PC-3 (cell line): ENCODE results near the gene RORB.

Source experiments
- EZH2 ChIP-seq: fragments of 300-600 bp; sonication (generic); IDR thresholded peaks from one replicate; pipeline ENCODE4 v1.6.1; 2017; ENCODE audit warnings: antibody characterized with exemption, mild to moderate bottlenecking, low read length; ENCODE audit not compliant: unreplicated experiment
- TF ChIP-seq, protein P1 (sequence below): fragments of 300-600 bp; sonication (generic); conservative IDR thresholded peaks from 2 replicates; pipeline ENCODE4 v1.5.1; 2017; ENCODE audit warnings: antibody characterized with exemption, low read depth, mild to moderate bottlenecking, low read length

DNA sequence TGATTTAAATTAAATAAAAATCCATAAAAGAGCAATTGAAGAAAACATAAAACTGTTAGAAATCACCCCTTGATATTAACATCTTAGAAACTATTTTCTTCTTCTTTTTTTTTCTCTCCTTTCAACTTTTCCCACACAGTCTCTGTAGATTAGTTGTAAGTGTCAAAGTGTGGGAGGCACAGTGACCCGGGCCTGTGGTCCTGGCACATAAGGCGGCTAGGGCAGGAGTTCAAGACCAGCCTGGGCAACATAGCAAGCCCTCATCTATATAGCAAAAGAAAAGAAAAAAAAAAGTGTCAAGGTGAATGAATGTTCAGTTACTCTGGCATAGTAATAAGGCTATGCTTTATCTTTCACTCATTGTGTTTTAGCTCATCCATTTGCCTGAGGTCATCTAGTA is 14.2 kb downstream of the RORB start:
- TF ChIP-seq, protein P1, sequence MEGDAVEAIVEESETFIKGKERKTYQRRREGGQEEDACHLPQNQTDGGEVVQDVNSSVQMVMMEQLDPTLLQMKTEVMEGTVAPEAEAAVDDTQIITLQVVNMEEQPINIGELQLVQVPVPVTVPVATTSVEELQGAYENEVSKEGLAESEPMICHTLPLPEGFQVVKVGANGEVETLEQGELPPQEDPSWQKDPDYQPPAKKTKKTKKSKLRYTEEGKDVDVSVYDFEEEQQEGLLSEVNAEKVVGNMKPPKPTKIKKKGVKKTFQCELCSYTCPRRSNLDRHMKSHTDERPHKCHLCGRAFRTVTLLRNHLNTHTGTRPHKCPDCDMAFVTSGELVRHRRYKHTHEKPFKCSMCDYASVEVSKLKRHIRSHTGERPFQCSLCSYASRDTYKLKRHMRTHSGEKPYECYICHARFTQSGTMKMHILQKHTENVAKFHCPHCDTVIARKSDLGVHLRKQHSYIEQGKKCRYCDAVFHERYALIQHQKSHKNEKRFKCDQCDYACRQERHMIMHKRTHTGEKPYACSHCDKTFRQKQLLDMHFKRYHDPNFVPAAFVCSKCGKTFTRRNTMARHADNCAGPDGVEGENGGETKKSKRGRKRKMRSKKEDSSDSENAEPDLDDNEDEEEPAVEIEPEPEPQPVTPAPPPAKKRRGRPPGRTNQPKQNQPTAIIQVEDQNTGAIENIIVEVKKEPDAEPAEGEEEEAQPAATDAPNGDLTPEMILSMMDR, result no peak
- no peak for TF ChIP-seq EZH2
